Measurements from ENCODE around the gene CATSPER2.
"Not testable (repeated sequence)": the region's sequence is repeated elsewhere in the genome, so short reads cannot be mapped to it uniquely, and the experiment has no call there.

DNA sequence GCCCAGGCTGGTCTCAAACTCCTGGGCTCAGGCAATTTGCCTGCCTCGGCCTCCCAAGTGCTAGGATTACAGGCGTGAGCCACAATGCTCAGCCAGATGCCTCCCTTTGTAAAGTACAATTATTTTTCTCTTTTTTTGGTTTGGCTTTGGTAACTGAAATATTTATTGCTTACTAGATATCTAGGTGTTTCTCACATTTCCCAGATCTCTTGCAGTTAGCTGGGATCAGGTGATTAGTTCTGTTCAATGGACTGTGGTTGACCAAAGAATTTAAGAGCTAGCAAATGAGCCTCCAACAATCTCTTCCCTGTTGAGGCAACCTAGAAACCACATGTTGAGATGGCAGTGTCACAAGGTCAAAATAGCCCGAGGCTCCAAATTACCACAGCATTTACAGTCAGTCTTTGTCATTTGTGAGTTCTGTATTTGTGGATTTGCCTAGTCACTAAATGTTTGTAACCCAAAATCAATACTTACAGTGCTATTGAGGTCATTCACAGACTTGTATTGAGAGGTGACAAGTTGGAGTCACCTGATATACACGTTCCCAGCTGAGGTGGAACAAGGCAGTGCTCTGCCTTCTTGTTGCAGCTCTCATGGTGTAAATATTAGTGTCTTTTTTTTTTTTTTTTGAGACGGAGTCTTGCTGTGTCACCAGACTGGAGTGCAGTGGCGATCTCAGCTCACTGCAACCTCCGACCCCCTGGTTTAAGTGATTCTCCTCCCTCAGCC is 26.4 kb downstream of the CATSPER2 start:
- TF ChIP-seq, protein P1, sequence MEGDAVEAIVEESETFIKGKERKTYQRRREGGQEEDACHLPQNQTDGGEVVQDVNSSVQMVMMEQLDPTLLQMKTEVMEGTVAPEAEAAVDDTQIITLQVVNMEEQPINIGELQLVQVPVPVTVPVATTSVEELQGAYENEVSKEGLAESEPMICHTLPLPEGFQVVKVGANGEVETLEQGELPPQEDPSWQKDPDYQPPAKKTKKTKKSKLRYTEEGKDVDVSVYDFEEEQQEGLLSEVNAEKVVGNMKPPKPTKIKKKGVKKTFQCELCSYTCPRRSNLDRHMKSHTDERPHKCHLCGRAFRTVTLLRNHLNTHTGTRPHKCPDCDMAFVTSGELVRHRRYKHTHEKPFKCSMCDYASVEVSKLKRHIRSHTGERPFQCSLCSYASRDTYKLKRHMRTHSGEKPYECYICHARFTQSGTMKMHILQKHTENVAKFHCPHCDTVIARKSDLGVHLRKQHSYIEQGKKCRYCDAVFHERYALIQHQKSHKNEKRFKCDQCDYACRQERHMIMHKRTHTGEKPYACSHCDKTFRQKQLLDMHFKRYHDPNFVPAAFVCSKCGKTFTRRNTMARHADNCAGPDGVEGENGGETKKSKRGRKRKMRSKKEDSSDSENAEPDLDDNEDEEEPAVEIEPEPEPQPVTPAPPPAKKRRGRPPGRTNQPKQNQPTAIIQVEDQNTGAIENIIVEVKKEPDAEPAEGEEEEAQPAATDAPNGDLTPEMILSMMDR (IDR thresholded peaks at IDR 0.05): not testable (repeated sequence)
- TF ChIP-seq FOXK1 (CRISPR knock-in tag; IDR thresholded peaks at IDR 0.05); TEAD4 (CRISPR knock-in tag; IDR thresholded peaks at IDR 0.05); FOXP1 (CRISPR knock-in tag; IDR thresholded peaks at IDR 0.05; ENCODE audit: borderline replicate concordance); TP53 (CRISPR knock-in tag; IDR thresholded peaks at IDR 0.05): not testable (repeated sequence)
- TF ChIP-seq, protein P2, sequence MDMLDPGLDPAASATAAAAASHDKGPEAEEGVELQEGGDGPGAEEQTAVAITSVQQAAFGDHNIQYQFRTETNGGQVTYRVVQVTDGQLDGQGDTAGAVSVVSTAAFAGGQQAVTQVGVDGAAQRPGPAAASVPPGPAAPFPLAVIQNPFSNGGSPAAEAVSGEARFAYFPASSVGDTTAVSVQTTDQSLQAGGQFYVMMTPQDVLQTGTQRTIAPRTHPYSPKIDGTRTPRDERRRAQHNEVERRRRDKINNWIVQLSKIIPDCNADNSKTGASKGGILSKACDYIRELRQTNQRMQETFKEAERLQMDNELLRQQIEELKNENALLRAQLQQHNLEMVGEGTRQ (CRISPR knock-in tag; IDR thresholded peaks at IDR 0.05): not testable (repeated sequence)
- TF ChIP-seq, protein P3, sequence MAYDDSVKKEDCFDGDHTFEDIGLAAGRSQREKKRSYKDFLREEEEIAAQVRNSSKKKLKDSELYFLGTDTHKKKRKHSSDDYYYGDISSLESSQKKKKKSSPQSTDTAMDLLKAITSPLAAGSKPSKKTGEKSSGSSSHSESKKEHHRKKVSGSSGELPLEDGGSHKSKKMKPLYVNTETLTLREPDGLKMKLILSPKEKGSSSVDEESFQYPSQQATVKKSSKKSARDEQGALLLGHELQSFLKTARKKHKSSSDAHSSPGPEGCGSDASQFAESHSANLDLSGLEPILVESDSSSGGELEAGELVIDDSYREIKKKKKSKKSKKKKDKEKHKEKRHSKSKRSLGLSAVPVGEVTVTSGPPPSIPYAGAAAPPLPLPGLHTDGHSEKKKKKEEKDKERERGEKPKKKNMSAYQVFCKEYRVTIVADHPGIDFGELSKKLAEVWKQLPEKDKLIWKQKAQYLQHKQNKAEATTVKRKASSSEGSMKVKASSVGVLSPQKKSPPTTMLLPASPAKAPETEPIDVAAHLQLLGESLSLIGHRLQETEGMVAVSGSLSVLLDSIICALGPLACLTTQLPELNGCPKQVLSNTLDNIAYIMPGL (CRISPR knock-in tag; IDR thresholded peaks at IDR 0.05): not testable (repeated sequence)
- TF ChIP-seq, protein P4, sequence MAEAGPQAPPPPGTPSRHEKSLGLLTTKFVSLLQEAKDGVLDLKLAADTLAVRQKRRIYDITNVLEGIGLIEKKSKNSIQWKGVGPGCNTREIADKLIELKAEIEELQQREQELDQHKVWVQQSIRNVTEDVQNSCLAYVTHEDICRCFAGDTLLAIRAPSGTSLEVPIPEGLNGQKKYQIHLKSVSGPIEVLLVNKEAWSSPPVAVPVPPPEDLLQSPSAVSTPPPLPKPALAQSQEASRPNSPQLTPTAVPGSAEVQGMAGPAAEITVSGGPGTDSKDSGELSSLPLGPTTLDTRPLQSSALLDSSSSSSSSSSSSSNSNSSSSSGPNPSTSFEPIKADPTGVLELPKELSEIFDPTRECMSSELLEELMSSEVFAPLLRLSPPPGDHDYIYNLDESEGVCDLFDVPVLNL (CRISPR knock-in tag; IDR thresholded peaks at IDR 0.05; ENCODE audit: borderline replicate concordance, low read depth): not testable (repeated sequence)

Data from WTC11 (cell line).